Natural killer cell (primary cell): Measurements from ENCODE around the gene DNAAF8. TPM values are rescaled to one million over a fixed set of nuclear protein-coding genes. Genes with fewer than 3 reads are reported as not detected.

Source experiments
- ATAC-seq, 3 donors: fragments of 150-1000 bp in 2 of 3; fragments of 200-7000 bp in 1 of 3; cut with Tn5 transposase; 1 replicate in 1 of 3; 2 replicates in 2 of 3; pipeline ENCODE4 v1.10.0; 2021; ENCODE audit warnings: mild to moderate bottlenecking in 2 of 3, moderate library complexity in 2 of 3
- DNase-seq, 2 donors: peaks; one replicate each; pipeline versions ENCODE4 v3.0.0 to v3.0.0-alpha.2; 2013 to 2021; ENCODE audit warnings: mixed read lengths in 1 of 2
- H3K27ac ChIP-seq: one replicate; pipeline ENCODE4 v1.5.1; 2013; ENCODE audit warnings: mild to moderate bottlenecking, low read length
- H3K27me3 ChIP-seq: one replicate; pipeline ENCODE4 v1.6.1; 2013; ENCODE audit warnings: low read length; ENCODE audit not compliant: control insufficient read depth, insufficient read depth
- H3K36me3 ChIP-seq: one replicate; pipeline ENCODE4 v1.6.1; 2013; ENCODE audit warnings: low read length; ENCODE audit not compliant: control insufficient read depth, insufficient read depth
- H3K4me1 ChIP-seq: one replicate; pipeline ENCODE4 v1.6.1; 2013; ENCODE audit warnings: low read length; ENCODE audit not compliant: control insufficient read depth, insufficient read depth
- H3K4me3 ChIP-seq: one replicate; pipeline ENCODE4 v1.5.1; 2013; ENCODE audit warnings: low read length
- H3K9me3 ChIP-seq: one replicate; pipeline ENCODE4 v1.6.1; 2013; ENCODE audit warnings: low read length; ENCODE audit not compliant: control insufficient read depth, insufficient read depth
- H3K27ac Mint-ChIP-seq, 2 donors: one replicate each; pipeline ENCODE4 v1.8.0; 2022; ENCODE audit warnings: mild to moderate bottlenecking in 2 of 2, mixed read lengths in 2 of 2, moderate library complexity in 1 of 2
- H3K27me3 Mint-ChIP-seq, 2 donors: one replicate each; pipeline ENCODE4 v1.8.0; 2022; ENCODE audit warnings: low read depth in 2 of 2, mixed read lengths in 2 of 2
- H3K36me3 Mint-ChIP-seq: one replicate; pipeline ENCODE4 v1.8.0; 2022; ENCODE audit warnings: mixed read lengths
- H3K4me1 Mint-ChIP-seq, 2 donors: one replicate each; pipeline ENCODE4 v1.8.0; 2022; ENCODE audit warnings: mixed read lengths in 2 of 2
- H3K4me3 Mint-ChIP-seq: one replicate; pipeline ENCODE4 v1.8.0; 2022; ENCODE audit warnings: mild to moderate bottlenecking, moderate library complexity, mixed read lengths
- H3K9me3 Mint-ChIP-seq, 2 donors: one replicate each; pipeline ENCODE4 v1.8.0; 2022; ENCODE audit warnings: mixed read lengths in 2 of 2
- CTCF ChIP-seq: fragments of 200-600 bp; IDR thresholded peaks from one replicate; pipeline ENCODE4 v1.8.0; 2022; ENCODE audit warnings: antibody characterized with exemption
- WGBS: methylation state at CpG from one replicate; pipeline ENCODE4 v1.1.7; 2013; ENCODE audit warnings: missing lambda C conversion rate; ENCODE audit not compliant: insufficient coverage; 5-methylcytosine and 5-hydroxymethylcytosine counted together
- intact Hi-C: fragments of 100-400 bp; cut with micrococcal nuclease; formaldehyde crosslinking; loops from one replicate; pipeline ENCODE4 v1.14.2; 2022
- total RNA-seq, 4 donors: library from RNA; stranded (reverse); fragments of 120-200 nt in 1 of 4; gene quantifications; one replicate each; pipeline versions ENCODE4 v1.2.3 to v1.2.4, GENCODE V29; 2013 to 2022

DNAAF8 gene
- total RNA-seq, 3 donors from 2014 or later (not counting 1 experiment from before 2014, with no cell fraction given) = 0.54 TPM; not detected in 2

DNA sequence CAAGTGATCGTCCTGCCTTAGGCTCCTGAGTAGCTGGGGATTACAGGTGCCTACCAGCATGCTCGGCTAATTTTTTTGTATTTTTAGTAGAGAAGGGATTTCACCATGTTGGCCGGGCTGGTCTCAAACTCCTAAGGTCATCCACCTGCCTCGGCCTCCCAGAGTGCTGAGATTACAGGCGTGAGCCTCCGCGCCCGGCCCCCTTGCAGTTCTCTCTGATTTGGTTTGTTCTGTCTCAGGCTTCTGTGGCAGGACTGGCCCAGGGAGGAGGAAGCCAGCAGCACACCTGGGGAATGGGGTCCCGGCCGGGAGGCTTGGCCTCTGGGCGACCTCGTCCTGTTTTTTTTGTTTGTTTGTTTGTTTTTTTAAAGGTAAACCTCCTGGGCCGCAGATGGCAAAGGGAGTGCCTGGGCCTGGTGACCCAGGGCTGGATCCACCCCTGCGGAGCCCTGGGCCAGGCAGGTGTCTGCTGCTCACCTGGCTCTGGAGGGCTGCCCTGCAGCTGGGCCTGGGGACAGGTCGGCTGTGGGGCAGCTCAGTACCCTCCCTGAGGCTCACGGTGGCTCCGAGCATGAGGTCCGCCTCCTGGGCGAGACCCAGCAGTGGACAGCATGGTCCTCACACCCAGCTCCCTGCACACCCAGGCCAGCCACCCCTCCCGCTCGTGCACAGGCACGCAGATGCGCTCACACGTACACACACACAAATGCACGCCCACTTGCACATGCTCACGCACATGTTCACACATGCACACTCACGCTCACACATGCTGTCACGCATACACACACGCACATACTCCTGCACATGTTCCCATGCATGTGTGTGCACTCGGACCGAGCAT is 44.3 kb upstream of the DNAAF8 start:
- H3K27ac Mint-ChIP-seq = no peak overlapping the region
- no peak for ATAC-seq

GRCh38 chr16:4690946-4691665 is 43.2 kb upstream of the DNAAF8 start:
- Histone ChIP-seq H3K9me3 (no peaks in the 10 kb centered on the region), H3K4me1 (peaks cover 29% of the 10 kb centered on the region), H3K27me3 (no peaks in the 10 kb centered on the region), H3K4me3 (no peak overlapping the region), H3K27ac (no peak overlapping the region), H3K36me3 (peaks cover 15% of the 10 kb centered on the region)
- Mint-ChIP-seq H3K4me3 (peak overlapping the region; percentile 69), H3K36me3 (no peaks in the 10 kb centered on the region), H3K27ac (peak overlapping the region in 1 of 2 donors; percentile 80), H3K9me3 (no peaks in the 10 kb centered on the region), H3K4me1 (peaks cover 7 to 13% of the 10 kb centered on the region in 2 donors), H3K27me3 (no peaks in the 10 kb centered on the region)
- intact Hi-C loops = no loop called here
- peak in 1 of 2 donors; percentile 7 for DNase-seq
- no peak for ATAC-seq
- no peak for TF ChIP-seq CTCF
- 85% methylated on average over 19 of the region's 19 CpGs for WGBS

More for the DNA sequence above, 44.3 kb upstream of the DNAAF8 start:
- no peaks in the 10 kb centered on the region for H3K27me3 ChIP-seq
- H3K4me1 ChIP-seq = peaks cover 19% of the 10 kb centered on the region
- no peak overlapping the region for H3K4me3 ChIP-seq
- Mint-ChIP-seq H3K27me3 (no peaks in the 10 kb centered on the region), H3K9me3 (no peaks in the 10 kb centered on the region), H3K4me3 (no peak overlapping the region), H3K4me1 (peaks cover under 1 to 7% of the 10 kb centered on the region in 2 donors), H3K36me3 (no peaks in the 10 kb centered on the region)
- peaks cover 8% of the 10 kb centered on the region for H3K36me3 ChIP-seq
- TF ChIP-seq CTCF = no peak
- no peak overlapping the region for H3K27ac ChIP-seq
- DNase-seq = peak in 1 of 2 donors; percentile 12
- H3K9me3 ChIP-seq = no peaks in the 10 kb centered on the region
- WGBS = 93% methylated on average over 31 of the region's 31 CpGs
- intact Hi-C loops = no loop called here

GRCh38 chr16:4691666-4692412 is 42.5 kb upstream of the DNAAF8 start:
- Mint-ChIP-seq H3K4me1 (peaks cover 7 to 9% of the 10 kb centered on the region in 2 donors), H3K27me3 (no peaks in the 10 kb centered on the region), H3K9me3 (no peaks in the 10 kb centered on the region), H3K27ac (peak overlapping the region in 1 of 2 donors; percentile 80), H3K36me3 (no peaks in the 10 kb centered on the region), H3K4me3 (peak overlapping the region; percentile 69)
- Histone ChIP-seq H3K9me3 (no peaks in the 10 kb centered on the region), H3K36me3 (peaks cover 20% of the 10 kb centered on the region), H3K4me3 (no peak overlapping the region), H3K27me3 (no peaks in the 10 kb centered on the region), H3K27ac (no peak overlapping the region), H3K4me1 (peaks cover 29% of the 10 kb centered on the region)
- WGBS = 88% methylated on average over 20 of the region's 20 CpGs
- ATAC-seq (no peak), DNase-seq (peak in 1 of 2 donors; percentile 10)
- TF ChIP-seq CTCF = no peak
- intact Hi-C loops = no loop called here
